GM18508 (cell line): ENCODE data around the gene NBAS.

Source experiments
- ATAC-seq: cut with Tn5 transposase; IDR thresholded peaks from one replicate; pipeline ENCODE4 v1.9.1; 2021; ENCODE audit warnings: moderate number of reproducible peaks; ENCODE audit not compliant: insufficient read depth, unreplicated experiment

The NBAS gene

GRCh38 chr2:15119722-15120175 is 441.4 kb downstream of the NBAS start:
- ATAC-seq = no peak

- ATAC-seq = no peak
Measured at GRCh38 chr2:15117409-15118050, 443.6 kb downstream of the NBAS start.
